ENCODE measurements around the gene NKRF. TPM values are rescaled to one million over a fixed set of nuclear protein-coding genes. Genes with fewer than 3 reads are reported as not detected.

The NKRF gene
- total and polyA plus RNA-seq, 2 donors: 5.4 to 13.3 TPM

GRCh38 chrX:119622356-119623232, 16.4 kb upstream of the NKRF start:
- 74% methylated on average over 9 of the region's 9 CpGs for WGBS
- peaks cover 37 to 70% of the 10 kb centered on the region in 2 donors for H3K36me3 ChIP-seq (ENCODE audit: control insufficient read depth in 2 of 2, insufficient read depth in 2 of 2, low read length in 1 of 2)

DNA sequence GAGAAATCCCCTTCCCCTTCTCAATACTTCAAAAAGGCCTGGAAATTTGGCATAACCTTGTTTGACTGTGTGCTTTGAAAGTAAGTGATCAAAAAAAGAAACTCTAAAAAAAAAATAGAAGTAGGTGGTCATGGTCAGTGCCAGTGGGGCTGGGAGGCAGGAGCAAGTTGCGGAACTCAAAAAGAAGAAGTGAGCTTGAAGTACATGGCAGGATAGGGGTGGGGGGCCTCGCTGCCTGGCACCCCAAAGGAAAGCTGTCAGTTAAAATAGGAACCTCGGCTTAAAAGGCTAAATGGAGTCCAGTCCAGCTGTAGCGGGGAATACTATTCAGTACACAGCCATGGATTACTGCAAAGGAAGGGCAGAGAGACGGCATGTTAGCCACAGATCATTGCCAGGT, 12.2 kb upstream of the NKRF start:
- 61% methylated on average over 5 of the region's 5 CpGs for WGBS
- Histone ChIP-seq H3K4me1 (ENCODE audit: control insufficient read depth in 2 of 2, insufficient read depth in 2 of 2, low read length in 2 of 2) (no peaks in the 10 kb centered on the region), H3K4me3 (ENCODE audit: low read length in 2 of 2) (no peak overlapping the region), H3K9me3 (ENCODE audit: control insufficient read depth in 2 of 2, insufficient read depth in 1 of 2, low read length in 1 of 2) (no peaks in the 10 kb centered on the region), H3K36me3 (ENCODE audit: control insufficient read depth in 2 of 2, insufficient read depth in 2 of 2, low read length in 1 of 2) (peaks cover 11 to 42% of the 10 kb centered on the region in 2 donors), H3K27me3 (ENCODE audit: control insufficient read depth in 2 of 2, insufficient read depth in 1 of 2, low read length in 1 of 2) (no peaks in the 10 kb centered on the region), H3K27ac (ENCODE audit: low read depth in 1 of 2, low read length in 1 of 2) (no peak overlapping the region)
- no peak for DNase-seq (ENCODE audit: low read depth in 6 of 9, low spot score in 9 of 9)

More at GRCh38 chrX:119622356-119623232, 16.4 kb upstream of the NKRF start:
- no peak for DNase-seq (ENCODE audit: low read depth in 6 of 9, low spot score in 9 of 9)
- no peaks in the 10 kb centered on the region for H3K9me3 ChIP-seq (ENCODE audit: control insufficient read depth in 2 of 2, insufficient read depth in 1 of 2, low read length in 1 of 2)
- no peaks in the 10 kb centered on the region for H3K27me3 ChIP-seq (ENCODE audit: control insufficient read depth in 2 of 2, insufficient read depth in 1 of 2, low read length in 1 of 2)
- no peak overlapping the region for H3K27ac ChIP-seq (ENCODE audit: low read depth in 1 of 2, low read length in 1 of 2)
- peaks cover 0 to 10% of the 10 kb centered on the region in 2 donors for H3K4me1 ChIP-seq (ENCODE audit: control insufficient read depth in 2 of 2, insufficient read depth in 2 of 2, low read length in 2 of 2)
- no peak overlapping the region for H3K4me3 ChIP-seq (ENCODE audit: low read length in 2 of 2)

DNA sequence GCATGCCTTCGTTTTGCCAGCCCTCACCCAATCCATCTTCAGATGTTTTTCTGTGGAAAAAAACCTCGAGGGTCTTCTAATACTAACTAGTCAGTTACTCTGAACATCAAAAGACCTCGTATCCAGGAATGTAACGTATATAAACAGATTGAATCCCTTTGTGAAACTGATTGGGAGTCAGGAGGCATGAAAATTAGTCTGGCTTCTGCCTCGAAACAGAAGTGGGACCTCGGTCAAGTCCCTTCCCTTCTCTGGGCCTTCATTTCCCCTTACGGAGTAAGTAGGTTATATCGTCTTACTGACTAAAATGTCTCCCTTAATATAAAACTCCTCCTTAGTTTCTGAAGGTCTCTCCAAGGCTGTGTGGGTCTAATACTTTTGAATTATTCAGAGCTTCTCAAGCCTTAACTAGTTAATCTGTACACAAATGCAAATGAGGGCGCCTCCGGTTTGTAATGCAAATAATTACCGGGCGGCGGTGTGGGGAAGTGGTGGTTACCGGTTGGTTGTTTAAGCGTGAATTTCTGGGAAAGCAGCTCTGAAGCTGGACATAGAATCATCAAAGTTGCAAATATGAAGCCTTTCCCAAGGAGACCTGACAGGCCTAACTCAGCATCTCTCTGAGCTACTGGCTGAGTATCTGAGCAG, 11.4 kb upstream of the NKRF start:
- DNase-seq (ENCODE audit: low read depth in 6 of 9, low spot score in 9 of 9): no peak
- no peaks in the 10 kb centered on the region for H3K9me3 ChIP-seq (ENCODE audit: control insufficient read depth in 2 of 2, insufficient read depth in 1 of 2, low read length in 1 of 2)
- 68% methylated on average over 15 of the region's 15 CpGs for WGBS
- H3K4me1 ChIP-seq (ENCODE audit: control insufficient read depth in 2 of 2, insufficient read depth in 2 of 2, low read length in 2 of 2): no peaks in the 10 kb centered on the region
- no peak overlapping the region for H3K4me3 ChIP-seq (ENCODE audit: low read length in 2 of 2)
- H3K36me3 ChIP-seq (ENCODE audit: control insufficient read depth in 2 of 2, insufficient read depth in 2 of 2, low read length in 1 of 2): peaks cover 7 to 34% of the 10 kb centered on the region in 2 donors
- H3K27me3 ChIP-seq (ENCODE audit: control insufficient read depth in 2 of 2, insufficient read depth in 1 of 2, low read length in 1 of 2): no peaks in the 10 kb centered on the region
- H3K27ac ChIP-seq (ENCODE audit: low read depth in 1 of 2, low read length in 1 of 2): no peak overlapping the region

GRCh38 chrX:119614776-119615175, 8.6 kb upstream of the NKRF start:
- 95% methylated on average over 13 of the region's 13 CpGs for WGBS

GRCh38 chrX:119607018-119607389, 780 bp upstream of the NKRF start:
- H3K4me3 ChIP-seq (ENCODE audit: low read length in 2 of 2): peak overlapping the region; percentile 68 to 76
- DNase-seq (ENCODE audit: low read depth in 6 of 9, low spot score in 9 of 9): peak in 1 of 9 donors; percentile 10
- no peaks in the 10 kb centered on the region for H3K36me3 ChIP-seq (ENCODE audit: control insufficient read depth in 2 of 2, insufficient read depth in 2 of 2, low read length in 1 of 2)
- H3K27me3 ChIP-seq (ENCODE audit: control insufficient read depth in 2 of 2, insufficient read depth in 1 of 2, low read length in 1 of 2): peaks cover 0 to 4% of the 10 kb centered on the region in 2 donors
- no peaks in the 10 kb centered on the region for H3K9me3 ChIP-seq (ENCODE audit: control insufficient read depth in 2 of 2, insufficient read depth in 1 of 2, low read length in 1 of 2)
- H3K4me1 ChIP-seq (ENCODE audit: control insufficient read depth in 2 of 2, insufficient read depth in 2 of 2, low read length in 2 of 2): peaks cover 0 to 4% of the 10 kb centered on the region in 2 donors
- peak overlapping the region in 1 of 2 donors; percentile 98 for H3K27ac ChIP-seq (ENCODE audit: low read depth in 1 of 2, low read length in 1 of 2)
- 82% methylated on average over 7 of the region's 7 CpGs for WGBS

More at GRCh38 chrX:119614776-119615175, 8.6 kb upstream of the NKRF start:
- Histone ChIP-seq H3K36me3 (ENCODE audit: control insufficient read depth in 2 of 2, insufficient read depth in 2 of 2, low read length in 1 of 2) (peaks cover 3 to 22% of the 10 kb centered on the region in 2 donors), H3K27me3 (ENCODE audit: control insufficient read depth in 2 of 2, insufficient read depth in 1 of 2, low read length in 1 of 2) (no peaks in the 10 kb centered on the region), H3K4me1 (ENCODE audit: control insufficient read depth in 2 of 2, insufficient read depth in 2 of 2, low read length in 2 of 2) (no peaks in the 10 kb centered on the region), H3K27ac (ENCODE audit: low read depth in 1 of 2, low read length in 1 of 2) (no peak overlapping the region), H3K9me3 (ENCODE audit: control insufficient read depth in 2 of 2, insufficient read depth in 1 of 2, low read length in 1 of 2) (no peaks in the 10 kb centered on the region), H3K4me3 (ENCODE audit: low read length in 2 of 2) (no peak overlapping the region)
- no peak for DNase-seq (ENCODE audit: low read depth in 6 of 9, low spot score in 9 of 9)

- Histone ChIP-seq H3K4me3 (ENCODE audit: low read length in 2 of 2) (peak overlapping the region; percentile 68 to 76), H3K27ac (ENCODE audit: low read depth in 1 of 2, low read length in 1 of 2) (peak overlapping the region; percentile 98), H3K4me1 (ENCODE audit: control insufficient read depth in 2 of 2, insufficient read depth in 2 of 2, low read length in 2 of 2) (peaks cover 0 to 4% of the 10 kb centered on the region in 2 donors), H3K9me3 (ENCODE audit: control insufficient read depth in 2 of 2, insufficient read depth in 1 of 2, low read length in 1 of 2) (no peaks in the 10 kb centered on the region), H3K36me3 (ENCODE audit: control insufficient read depth in 2 of 2, insufficient read depth in 2 of 2, low read length in 1 of 2) (no peaks in the 10 kb centered on the region), H3K27me3 (ENCODE audit: control insufficient read depth in 2 of 2, insufficient read depth in 1 of 2, low read length in 1 of 2) (peaks cover 0 to 4% of the 10 kb centered on the region in 2 donors)
- DNase-seq (ENCODE audit: low read depth in 6 of 9, low spot score in 9 of 9): peak in 6 of 9 donors; percentile 17 to 73 (median 44)
- under 1% methylated on average over 68 of the region's 68 CpGs for WGBS
Observed at GRCh38 chrX:119605464-119606279, 552 bp downstream of the NKRF start.

DNA sequence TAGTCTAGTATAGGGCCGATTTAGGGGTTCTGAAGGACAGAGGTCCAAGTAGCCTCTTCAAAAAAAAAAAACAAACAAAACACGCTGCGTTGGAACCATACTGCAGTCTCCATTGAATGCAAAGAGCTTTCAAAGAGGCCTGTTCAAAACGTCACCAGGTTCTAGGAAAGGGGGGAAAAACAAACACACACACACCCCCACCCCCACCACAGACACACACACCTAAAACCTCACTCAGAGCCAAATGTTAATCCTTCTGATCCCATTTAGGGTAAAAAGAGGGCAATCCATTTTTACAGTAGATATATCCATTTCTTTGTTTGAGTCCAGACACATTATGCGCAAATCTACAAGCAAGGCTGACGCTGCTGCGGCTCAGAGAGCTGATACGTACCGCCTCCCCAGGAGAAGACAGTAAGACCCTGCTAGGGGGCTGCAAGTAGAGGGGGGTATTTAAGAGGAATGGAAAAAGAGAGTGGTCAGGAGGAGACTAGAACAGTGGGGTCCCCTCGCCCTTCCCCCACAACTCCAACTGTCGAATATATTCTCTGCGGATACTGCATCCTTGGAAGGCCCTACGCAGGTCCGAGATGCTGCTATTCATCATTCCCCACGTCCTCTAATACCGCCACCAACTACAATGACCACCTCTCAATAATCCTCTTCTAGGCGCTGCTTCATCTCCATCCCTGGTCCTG, 1.3 kb downstream of the NKRF start:
- H3K9me3 ChIP-seq (ENCODE audit: control insufficient read depth in 2 of 2, insufficient read depth in 1 of 2, low read length in 1 of 2): no peaks in the 10 kb centered on the region
- peak in 2 of 9 donors; percentile 18 to 39 for DNase-seq (ENCODE audit: low read depth in 6 of 9, low spot score in 9 of 9)
- H3K27ac ChIP-seq (ENCODE audit: low read depth in 1 of 2, low read length in 1 of 2): peak overlapping the region; percentile 98

DNA sequence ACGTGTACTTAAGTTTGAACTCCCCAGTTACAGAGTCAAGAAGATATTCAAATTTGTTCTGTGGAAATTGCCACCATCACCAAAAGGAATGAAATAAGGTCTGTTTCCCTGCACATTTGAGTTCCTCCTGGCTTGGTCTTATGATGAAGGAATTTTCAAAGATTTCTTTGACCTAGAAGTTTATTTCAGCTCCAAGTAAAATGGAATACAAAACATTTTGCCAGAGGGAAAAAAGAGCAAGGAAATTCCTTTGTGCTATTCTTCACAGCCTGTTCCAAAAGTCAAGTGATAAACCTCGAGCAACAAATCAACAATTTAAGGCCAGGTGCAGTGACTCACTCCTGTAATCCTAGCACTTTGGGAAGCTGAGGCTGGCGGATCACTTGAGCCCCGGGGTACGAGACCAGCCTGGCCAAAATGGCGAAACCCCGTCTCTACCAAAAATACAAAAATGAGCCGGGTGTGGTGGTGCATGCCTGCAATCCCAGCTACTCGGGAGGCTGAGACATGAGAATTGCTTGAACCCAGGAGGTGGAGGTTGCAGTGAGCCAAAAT, 3.4 kb downstream of the NKRF start:
- no peaks in the 10 kb centered on the region for H3K36me3 ChIP-seq (ENCODE audit: control insufficient read depth in 2 of 2, insufficient read depth in 2 of 2, low read length in 1 of 2)
- peaks cover 0 to 4% of the 10 kb centered on the region in 2 donors for H3K27me3 ChIP-seq (ENCODE audit: control insufficient read depth in 2 of 2, insufficient read depth in 1 of 2, low read length in 1 of 2)
- no peak overlapping the region for H3K27ac ChIP-seq (ENCODE audit: low read depth in 1 of 2, low read length in 1 of 2)
- H3K4me1 ChIP-seq (ENCODE audit: control insufficient read depth in 2 of 2, insufficient read depth in 2 of 2, low read length in 2 of 2): peaks cover 0 to 4% of the 10 kb centered on the region in 2 donors
- DNase-seq (ENCODE audit: low read depth in 6 of 9, low spot score in 9 of 9): no peak
- 93% methylated on average over 9 of the region's 9 CpGs for WGBS
- no peak overlapping the region for H3K4me3 ChIP-seq (ENCODE audit: low read length in 2 of 2)
- no peaks in the 10 kb centered on the region for H3K9me3 ChIP-seq (ENCODE audit: control insufficient read depth in 2 of 2, insufficient read depth in 1 of 2, low read length in 1 of 2)

More for the DNA sequence above, 1.3 kb downstream of the NKRF start:
- 14% methylated on average over 17 of the region's 17 CpGs for WGBS
- H3K4me1 ChIP-seq (ENCODE audit: control insufficient read depth in 2 of 2, insufficient read depth in 2 of 2, low read length in 2 of 2): peaks cover 0 to 4% of the 10 kb centered on the region in 2 donors
- H3K4me3 ChIP-seq (ENCODE audit: low read length in 2 of 2): peak overlapping the region; percentile 68 to 76
- no peaks in the 10 kb centered on the region for H3K36me3 ChIP-seq (ENCODE audit: control insufficient read depth in 2 of 2, insufficient read depth in 2 of 2, low read length in 1 of 2)
- peaks cover 0 to 4% of the 10 kb centered on the region in 2 donors for H3K27me3 ChIP-seq (ENCODE audit: control insufficient read depth in 2 of 2, insufficient read depth in 1 of 2, low read length in 1 of 2)
